Activated CD8-positive, alpha-beta T cell treated with anti-CD3 and anti-CD28 coated beads for 36 hours (primary cell): Measurements from ENCODE around the gene MAPK9. TPM values are rescaled to one million over a fixed set of nuclear protein-coding genes. Genes with fewer than 3 reads are reported as not detected.

Experiments used
- ATAC-seq: fragments of 200-7000 bp; cut with Tn5 transposase; one replicate; pipeline ENCODE4 v1.10.0; 2021; ENCODE audit warnings: mild to moderate bottlenecking, moderate library complexity
- CTCF ChIA-PET: fragments of 350-600 bp; sonication (Branson Sonifier 250); formaldehyde crosslinking; loops from one replicate; lab custom pipeline; 2021; ENCODE audit warnings: antibody characterized with exemption; lab: Charles Lee
- POLR2A ChIA-PET: fragments of 350-600 bp; sonication (Branson Sonifier 250); formaldehyde crosslinking; loops from one replicate; lab custom pipeline; 2021; ENCODE audit warnings: antibody characterized with exemption; lab: Charles Lee
- DNase-seq: peaks from one replicate; pipeline ENCODE4 v3.0.0-alpha.2; 2020
- H3K27ac Mint-ChIP-seq: one replicate; pipeline ENCODE4 v1.8.0; 2021; ENCODE audit warnings: mild to moderate bottlenecking, mixed read lengths
- H3K27me3 Mint-ChIP-seq: one replicate; pipeline ENCODE4 v1.8.0; 2021; ENCODE audit warnings: mixed read lengths
- H3K36me3 Mint-ChIP-seq: one replicate; pipeline ENCODE4 v1.8.0; 2021; ENCODE audit warnings: low read depth, mixed read lengths
- H3K4me1 Mint-ChIP-seq: one replicate; pipeline ENCODE4 v1.8.0; 2021; ENCODE audit warnings: low read depth, mixed read lengths
- H3K4me3 Mint-ChIP-seq: one replicate; pipeline ENCODE4 v1.8.0; 2021; ENCODE audit warnings: mild to moderate bottlenecking, moderate library complexity, mixed read lengths
- H3K9me3 Mint-ChIP-seq: one replicate; pipeline ENCODE4 v1.8.0; 2021; ENCODE audit warnings: mixed read lengths
- CTCF ChIP-seq: fragments of 200-600 bp; IDR thresholded peaks from one replicate; pipeline ENCODE4 v1.8.0; 2022; ENCODE audit warnings: antibody characterized with exemption, mild to moderate bottlenecking
- intact Hi-C: fragments of 100-400 bp; cut with micrococcal nuclease; formaldehyde crosslinking; loops from one replicate; pipeline ENCODE4 v1.10.0; 2022
- total RNA-seq, 2 experiments: library from RNA; stranded (reverse); gene quantifications; one replicate each; pipeline ENCODE4 v1.2.3, GENCODE V29; 2021

The MAPK9 gene
- total RNA-seq, 2 experiments from 2014 or later: 31.8 to 33.2 TPM

GRCh38 chr5:180215783-180216630 is 75.9 kb downstream of the MAPK9 start:
- DNase-seq: no peak
- peaks cover 31% of the 10 kb centered on the region for H3K9me3 Mint-ChIP-seq
- peaks cover 4% of the 10 kb centered on the region for H3K36me3 Mint-ChIP-seq
- POLR2A ChIA-PET: no interaction called here
- ATAC-seq: no peak
- intact Hi-C loops: loop anchor here (10.0 kb wide), 1 partner anchor 81 kb away; no protein-coding TSS in a partner anchor
- peaks cover 11% of the 10 kb centered on the region for H3K27me3 Mint-ChIP-seq
- no peak overlapping the region for H3K27ac Mint-ChIP-seq
- CTCF ChIA-PET: no interaction called here
- H3K4me1 Mint-ChIP-seq: no peaks in the 10 kb centered on the region
- no peak overlapping the region for H3K4me3 Mint-ChIP-seq
- TF ChIP-seq CTCF: no peak

- ATAC-seq (no peak), DNase-seq (no peak)
- Mint-ChIP-seq H3K4me3 (no peak overlapping the region), H3K27ac (no peak overlapping the region), H3K27me3 (peaks cover 19% of the 10 kb centered on the region), H3K9me3 (peaks cover 29% of the 10 kb centered on the region), H3K36me3 (peaks cover 1% of the 10 kb centered on the region), H3K4me1 (no peaks in the 10 kb centered on the region)
- CTCF ChIA-PET: no interaction called here
- intact Hi-C loops: loop anchor here (10.0 kb wide), 1 partner anchor 80 kb away; no protein-coding TSS in a partner anchor
- POLR2A ChIA-PET: interaction anchor here (0.6 kb wide), 1 partner anchor 45 kb away, joined by 3 read pairs; no protein-coding TSS in a partner anchor
- no peak for TF ChIP-seq CTCF
These were observed 76.8 kb downstream of the MAPK9 start for GRCh38 chr5:180214870-180215770.

GRCh38 chr5:180213657-180214207 is 78.2 kb downstream of the MAPK9 start:
- H3K27me3 Mint-ChIP-seq: peaks cover 24% of the 10 kb centered on the region
- peaks cover 18% of the 10 kb centered on the region for H3K9me3 Mint-ChIP-seq

GRCh38 chr5:180213256-180213600 is 78.7 kb downstream of the MAPK9 start:
- H3K4me3 Mint-ChIP-seq: no peak overlapping the region
- H3K4me1 Mint-ChIP-seq: peaks cover 3% of the 10 kb centered on the region
- ChIA-PET CTCF (no interaction called here), POLR2A (no interaction called here)
- intact Hi-C loops: loop anchor here (10.0 kb wide), 1 partner anchor 78 kb away; no protein-coding TSS in a partner anchor
- H3K9me3 Mint-ChIP-seq: peaks cover 14% of the 10 kb centered on the region
- no peak overlapping the region for H3K27ac Mint-ChIP-seq
- peaks cover 28% of the 10 kb centered on the region for H3K27me3 Mint-ChIP-seq
- no peaks in the 10 kb centered on the region for H3K36me3 Mint-ChIP-seq
- ATAC-seq (no peak), DNase-seq (no peak)
- no peak for TF ChIP-seq CTCF

More at GRCh38 chr5:180213657-180214207, 78.2 kb downstream of the MAPK9 start:
- H3K4me1 Mint-ChIP-seq: no peaks in the 10 kb centered on the region
- ChIA-PET POLR2A (no interaction called here), CTCF (no interaction called here)
- TF ChIP-seq CTCF: no peak
- H3K36me3 Mint-ChIP-seq: no peaks in the 10 kb centered on the region
- no peak for DNase-seq
- intact Hi-C loops: loop anchor here (10.0 kb wide), 1 partner anchor 79 kb away; no protein-coding TSS in a partner anchor
- H3K4me3 Mint-ChIP-seq: no peak overlapping the region
- ATAC-seq: no peak
- H3K27ac Mint-ChIP-seq: no peak overlapping the region
